Measurements from ENCODE around the gene INTS12.

DNA sequence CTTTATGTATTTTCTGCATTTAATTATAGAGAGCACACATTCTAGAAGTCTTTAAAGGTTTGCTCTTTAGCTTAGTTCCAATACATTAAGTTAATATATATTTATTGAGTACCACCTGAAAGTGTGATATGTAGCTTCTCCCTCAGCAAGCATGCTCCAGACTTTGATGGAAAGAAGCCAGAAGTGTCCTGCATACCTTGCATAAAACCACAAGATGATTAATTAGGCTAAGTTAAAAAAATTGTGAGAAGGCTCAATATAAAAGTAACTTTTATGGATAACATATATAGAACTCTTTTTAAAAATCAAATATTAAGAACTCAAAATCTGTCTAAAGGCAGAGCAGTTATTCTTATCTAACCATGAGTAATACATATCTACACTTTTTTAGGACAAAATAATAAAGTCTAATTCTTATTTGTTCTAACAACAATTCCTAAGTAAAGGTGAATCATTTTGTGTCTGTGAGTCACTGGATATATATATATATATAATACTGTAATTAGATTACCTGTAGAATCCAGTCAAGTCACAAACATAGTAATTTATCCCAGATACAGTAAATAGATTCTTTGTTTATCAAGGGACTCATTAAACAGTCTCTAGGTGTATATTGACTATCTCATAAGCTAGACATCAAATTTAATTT is 51.2 kb downstream of the INTS12 start:
- TF ChIP-seq CTCF (conservative IDR thresholded peaks at IDR 0.05; ENCODE audit: low read length): no peak
- no peak for TF ChIP-seq EZH2phosphoT487 (IDR thresholded peaks at IDR 0.05; ENCODE audit: borderline replicate concordance, low read depth, low read length)

All from OCI-LY7 (cell line).